Myocyte (in vitro differentiated cells): ENCODE results near the gene SGTA. TPM values are rescaled to one million over a fixed set of nuclear protein-coding genes. Genes with fewer than 3 reads are reported as not detected.
"Not testable (repeated sequence)": the region's sequence is repeated elsewhere in the genome, so short reads cannot be mapped to it uniquely, and the experiment has no call there.

Source experiments
- DNase-seq: peaks from one replicate; pipeline ENCODE4 v3.0.0-alpha.2; 2012; ENCODE audit warnings: low read depth
- total RNA-seq: library from RNA; depleted of rRNA; stranded (reverse); fragments of >200 nt; gene quantifications from 2 replicates; pipeline ENCODE4 v1.2.3, GENCODE V29; 2014

The SGTA gene
- total RNA-seq, 1 donor from 2014 or later, result 82.5 TPM

- DNase-seq, result no peak
Observed at GRCh38 chr19:2715470-2716274, 67.4 kb downstream of the SGTA start.

GRCh38 chr19:2714531-2715269 is 68.4 kb downstream of the SGTA start:
- no peak for DNase-seq

GRCh38 chr19:2714102-2714501 is 69.0 kb downstream of the SGTA start:
- DNase-seq, result not testable (repeated sequence)

GRCh38 chr19:2713170-2713569 is 69.9 kb downstream of the SGTA start:
- not testable (repeated sequence) for DNase-seq

- no peak for DNase-seq
Observed at GRCh38 chr19:2711875-2712205, 71.2 kb downstream of the SGTA start.

GRCh38 chr19:2711172-2711874 is 71.8 kb downstream of the SGTA start:
- DNase-seq, result peak; percentile 18

- DNase-seq, result no peak
Observed at GRCh38 chr19:2706251-2706650, 76.8 kb downstream of the SGTA start.

Other genes with a start within 250 kb of the SGTA start
- not detected in 2 replicates for gene GNG7, start 80.6 kb downstream of the SGTA start, total RNA-seq
- gene DIRAS1, start 61.9 kb downstream of the SGTA start, total RNA-seq, result 4.2 and 4.5 TPM in 2 replicates
- gene SLC39A3, start 43.3 kb downstream of the SGTA start, total RNA-seq, result 35.5 and 41.8 TPM in 2 replicates
- 102 and 142 TPM in 2 replicates for gene THOP1, start 2.2 kb upstream of the SGTA start, total RNA-seq
- 6.5 and 6.8 TPM in 2 replicates for gene ZNF554, start 36.6 kb upstream of the SGTA start, total RNA-seq
- 25.2 and 29.1 TPM in 2 replicates for gene ZNF555, start 58.2 kb upstream of the SGTA start, total RNA-seq
- 44.2 and 78.5 TPM in 2 replicates for gene ZNF556, start 84.1 kb upstream of the SGTA start, total RNA-seq
- gene ZNF57, start 117.7 kb upstream of the SGTA start, total RNA-seq, result 4.0 TPM in 2 replicates
- 4.0 and 4.5 TPM in 2 replicates for gene ZNF77, start 161.7 kb upstream of the SGTA start, total RNA-seq
- gene TLE6, start 194.3 kb upstream of the SGTA start, total RNA-seq, result not detected in 2 replicates
- gene TLE2, start 246.0 kb upstream of the SGTA start, total RNA-seq, result 0.08 TPM in 1 of 2 replicates, not detected in the other